GM12875 (cell line): ENCODE data around the gene HAS3.
"Not testable (repeated sequence)": the region's sequence is repeated elsewhere in the genome, so short reads cannot be mapped to it uniquely, and the experiment has no call there.

Source experiments
- H3K4me3 ChIP-seq: one replicate; pipeline ENCODE4 v1.5.1; 2011; ENCODE audit warnings: low read depth, low read length, control low read depth
- TF ChIP-seq, protein P1 (sequence below): IDR thresholded peaks from 2 replicates; pipeline ENCODE4 v1.5.1; 2011; ENCODE audit warnings: low read depth, mild to moderate bottlenecking, control low read depth, inconsistent platforms, low read length, moderate library complexity, borderline replicate concordance; ENCODE audit not compliant: insufficient read depth

Gene HAS3

DNA sequence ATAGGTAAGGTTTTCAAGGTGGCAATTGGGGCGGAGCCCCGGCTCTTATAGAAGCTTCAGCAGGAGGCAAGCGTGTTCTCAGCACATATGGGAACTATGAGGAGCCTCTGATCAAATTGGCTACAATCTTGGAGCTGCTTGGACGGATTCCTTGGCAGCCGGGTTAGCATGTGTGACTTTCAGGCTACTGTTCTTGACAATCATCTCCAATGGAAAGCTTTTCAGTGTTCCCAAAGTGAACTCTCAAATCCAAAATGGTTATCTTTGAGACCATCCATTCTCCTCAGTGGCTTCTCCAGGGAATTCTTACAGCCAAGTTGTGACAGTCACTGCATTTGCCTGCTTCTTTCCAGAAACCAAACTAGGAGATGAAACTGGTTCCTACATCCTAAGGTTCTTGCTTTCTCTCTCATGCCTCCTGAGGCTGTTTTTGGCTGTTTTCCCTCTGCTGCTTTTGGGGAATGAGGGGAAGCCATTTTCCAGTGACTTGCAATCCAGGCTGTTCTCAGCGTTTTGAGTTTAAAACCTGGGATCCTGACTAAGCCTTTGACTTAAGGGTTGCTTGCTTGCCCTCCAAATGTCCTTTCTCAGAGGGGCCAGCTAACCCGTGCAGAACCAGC, 10.9 kb downstream of the HAS3 start:
- no peak overlapping the region for H3K4me3 ChIP-seq

DNA sequence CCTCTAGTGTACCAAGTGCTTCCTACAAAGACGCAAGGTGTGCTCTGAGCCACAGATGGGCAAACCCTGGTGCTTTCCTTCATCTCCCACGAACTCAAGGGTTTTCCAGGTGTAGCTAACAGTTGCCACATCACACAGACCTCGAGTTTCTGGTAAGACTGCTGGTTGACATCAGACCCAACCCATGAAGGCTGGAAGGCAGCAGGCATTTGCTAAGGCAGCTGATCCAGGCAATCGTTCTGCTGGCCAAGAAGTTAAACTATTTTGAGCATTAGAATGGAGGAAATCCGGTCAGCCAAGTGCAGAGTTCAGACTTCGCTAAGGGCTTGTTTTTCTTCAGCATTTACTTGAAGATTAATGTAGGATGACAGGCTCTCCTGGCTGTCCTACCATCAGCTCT, 11.5 kb downstream of the HAS3 start:
- TF ChIP-seq, protein P1, sequence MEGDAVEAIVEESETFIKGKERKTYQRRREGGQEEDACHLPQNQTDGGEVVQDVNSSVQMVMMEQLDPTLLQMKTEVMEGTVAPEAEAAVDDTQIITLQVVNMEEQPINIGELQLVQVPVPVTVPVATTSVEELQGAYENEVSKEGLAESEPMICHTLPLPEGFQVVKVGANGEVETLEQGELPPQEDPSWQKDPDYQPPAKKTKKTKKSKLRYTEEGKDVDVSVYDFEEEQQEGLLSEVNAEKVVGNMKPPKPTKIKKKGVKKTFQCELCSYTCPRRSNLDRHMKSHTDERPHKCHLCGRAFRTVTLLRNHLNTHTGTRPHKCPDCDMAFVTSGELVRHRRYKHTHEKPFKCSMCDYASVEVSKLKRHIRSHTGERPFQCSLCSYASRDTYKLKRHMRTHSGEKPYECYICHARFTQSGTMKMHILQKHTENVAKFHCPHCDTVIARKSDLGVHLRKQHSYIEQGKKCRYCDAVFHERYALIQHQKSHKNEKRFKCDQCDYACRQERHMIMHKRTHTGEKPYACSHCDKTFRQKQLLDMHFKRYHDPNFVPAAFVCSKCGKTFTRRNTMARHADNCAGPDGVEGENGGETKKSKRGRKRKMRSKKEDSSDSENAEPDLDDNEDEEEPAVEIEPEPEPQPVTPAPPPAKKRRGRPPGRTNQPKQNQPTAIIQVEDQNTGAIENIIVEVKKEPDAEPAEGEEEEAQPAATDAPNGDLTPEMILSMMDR: no peak
- no peak overlapping the region for H3K4me3 ChIP-seq

More for the DNA sequence above, 10.9 kb downstream of the HAS3 start:
- TF ChIP-seq, protein P1: no peak

DNA sequence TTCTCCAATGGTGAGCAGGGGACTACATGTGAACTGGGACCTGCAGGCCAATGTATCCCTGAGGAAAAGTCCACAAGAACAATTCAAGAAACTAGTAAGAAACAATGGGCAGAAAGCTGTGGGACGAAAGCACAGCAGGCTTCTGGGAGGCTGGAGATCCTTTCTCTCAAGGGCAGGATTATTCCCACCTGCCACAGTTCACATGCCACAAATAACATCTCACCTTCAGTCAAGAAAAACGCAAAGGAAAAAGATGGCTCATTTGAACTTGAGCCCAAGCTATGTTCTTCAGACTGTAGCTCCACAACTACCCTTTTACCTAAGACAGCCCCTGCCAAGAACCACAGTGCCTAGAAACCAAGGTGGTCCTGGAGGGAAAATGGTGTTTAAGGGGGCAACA, 13.0 kb downstream of the HAS3 start:
- no peak overlapping the region for H3K4me3 ChIP-seq
- TF ChIP-seq, protein P1: no peak

DNA sequence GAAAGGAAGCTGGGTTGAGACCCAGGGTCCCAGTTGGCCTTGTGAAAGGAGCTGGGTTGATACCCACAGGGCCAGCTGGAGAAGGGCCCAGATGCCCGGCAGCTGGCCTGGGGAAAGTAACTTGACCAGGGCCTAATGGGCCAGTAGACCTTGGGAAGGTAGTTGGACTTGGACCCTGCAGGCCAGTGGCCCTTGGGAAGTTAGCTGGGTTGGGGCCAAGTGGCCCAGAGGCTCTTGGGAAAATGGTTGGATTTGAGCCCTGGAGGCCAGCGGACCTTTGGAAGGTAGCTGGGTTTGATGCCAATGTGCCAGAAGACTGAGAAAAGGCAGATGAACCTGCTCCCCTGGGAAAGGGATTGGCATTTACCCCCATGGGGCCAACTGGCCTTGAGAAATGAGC, 13.5 kb downstream of the HAS3 start:
- TF ChIP-seq, protein P1: no peak
- no peak overlapping the region for H3K4me3 ChIP-seq

DNA sequence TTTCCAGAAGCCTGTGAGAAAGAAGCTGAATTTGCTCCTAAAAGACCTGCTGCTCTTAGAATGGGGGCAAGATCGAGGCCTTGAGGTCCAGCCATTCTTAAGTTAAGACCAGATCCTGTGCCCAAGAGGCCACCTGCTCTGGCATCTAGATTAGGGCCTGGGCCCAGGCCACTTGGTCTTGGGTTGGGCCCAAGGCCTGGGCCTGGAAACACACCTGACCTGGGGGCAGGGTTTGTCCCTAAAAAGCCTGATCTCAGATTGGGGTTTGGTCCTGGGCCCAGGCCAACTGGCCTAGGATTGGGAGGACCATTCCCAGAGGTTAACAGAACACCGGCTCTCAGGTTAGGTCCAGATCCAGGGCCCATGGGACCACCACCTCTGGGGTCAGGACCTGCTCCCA, 14.1 kb downstream of the HAS3 start:
- TF ChIP-seq, protein P1: no peak
- no peak overlapping the region for H3K4me3 ChIP-seq

DNA sequence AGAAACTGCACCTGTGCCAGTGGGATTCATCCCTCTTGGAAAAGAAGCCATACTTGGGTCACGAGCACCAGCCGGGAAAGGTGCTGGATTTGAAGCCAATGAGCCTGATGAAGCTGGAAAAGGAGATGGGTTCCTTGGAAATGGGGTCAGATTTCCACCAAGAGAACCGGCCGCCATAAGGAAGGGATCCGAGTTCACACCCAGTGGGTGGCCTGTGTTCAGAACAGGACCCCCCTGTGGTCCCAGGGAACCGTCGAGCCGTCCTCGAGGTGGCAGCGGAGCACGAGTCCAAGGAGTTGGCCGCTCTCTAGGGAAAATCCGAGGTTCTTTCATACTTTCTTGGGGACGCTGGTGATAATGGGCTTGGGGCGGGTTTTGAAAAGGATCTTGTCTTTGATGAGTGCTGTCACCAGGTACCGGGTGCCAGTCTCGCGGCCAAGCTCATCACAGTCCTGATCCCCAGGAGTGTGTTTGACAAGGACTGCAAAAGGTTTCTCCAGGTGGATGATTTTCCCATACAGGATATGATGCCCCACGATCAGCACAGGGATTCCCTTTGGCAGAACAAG, 14.7 kb downstream of the HAS3 start:
- TF ChIP-seq, protein P1: no peak
- H3K4me3 ChIP-seq: no peak overlapping the region

DNA sequence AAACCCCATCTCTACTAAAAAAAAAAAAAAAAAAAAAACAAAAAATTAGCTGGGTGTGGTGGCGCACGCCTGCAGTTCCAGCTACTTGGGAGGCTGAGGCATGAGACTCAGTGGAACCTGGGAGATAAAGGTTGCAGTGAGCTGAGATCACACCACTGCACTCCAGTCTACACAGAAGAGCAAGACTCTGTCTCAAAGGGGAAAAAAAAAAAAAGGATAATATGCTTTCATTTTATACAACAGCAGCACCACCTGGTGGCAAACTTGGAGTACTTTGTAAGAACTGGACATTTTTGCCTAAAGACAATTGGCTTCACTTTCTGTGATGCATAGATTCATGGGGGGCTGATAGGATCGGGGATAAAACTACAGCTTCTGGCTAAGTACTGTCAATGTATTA, 18.5 kb downstream of the HAS3 start:
- H3K4me3 ChIP-seq: no peak overlapping the region
- TF ChIP-seq, protein P1: peak; percentile 42; the same call in 1 of the 2 replicates

DNA sequence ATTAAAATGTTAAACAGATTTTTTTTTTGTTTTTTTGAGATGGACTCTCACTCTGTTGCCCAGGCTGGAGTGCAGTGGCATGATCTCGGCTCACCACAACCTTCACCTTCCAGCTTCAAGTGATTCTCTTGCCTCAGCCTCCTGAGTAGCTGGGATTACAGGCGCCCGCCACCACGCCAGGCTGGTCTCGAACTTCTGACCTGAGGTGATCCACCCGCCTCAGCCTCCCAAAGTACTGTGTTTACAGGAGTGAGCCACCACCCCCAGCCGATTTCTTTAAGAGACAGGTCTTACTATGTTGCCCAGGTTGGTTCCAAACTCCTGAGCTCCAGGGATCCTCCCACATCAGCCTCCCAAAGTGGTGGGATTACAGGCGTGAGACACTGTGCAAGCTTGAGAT, 19.0 kb downstream of the HAS3 start:
- H3K4me3 ChIP-seq: not testable (repeated sequence)

DNA sequence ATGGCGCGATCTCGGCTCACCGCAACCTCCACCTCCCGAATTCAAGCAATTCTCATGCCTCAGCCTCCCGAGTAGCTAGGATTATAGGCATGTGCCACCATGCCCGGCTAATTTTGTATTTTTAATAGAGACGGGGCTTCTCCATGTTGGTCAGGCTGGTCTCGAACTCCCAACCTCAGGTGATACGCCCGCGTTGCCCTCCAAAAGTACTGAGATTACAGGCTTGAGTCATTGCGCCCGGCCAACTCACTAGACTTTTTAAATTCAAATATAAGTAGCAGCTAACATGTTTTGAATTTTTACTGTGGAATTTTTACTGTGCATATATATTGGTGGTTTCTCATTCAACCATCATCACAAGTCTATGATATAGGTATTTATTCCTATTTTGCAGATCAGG, 19.5 kb downstream of the HAS3 start:
- H3K4me3 ChIP-seq: not testable (repeated sequence)
